ENCODE measurements around the gene ADAMTS8. TPM values are rescaled to one million over a fixed set of nuclear protein-coding genes. Genes with fewer than 3 reads are reported as not detected.

Gene ADAMTS8
- total RNA-seq, 2 donors from 2014 or later = not detected

DNA sequence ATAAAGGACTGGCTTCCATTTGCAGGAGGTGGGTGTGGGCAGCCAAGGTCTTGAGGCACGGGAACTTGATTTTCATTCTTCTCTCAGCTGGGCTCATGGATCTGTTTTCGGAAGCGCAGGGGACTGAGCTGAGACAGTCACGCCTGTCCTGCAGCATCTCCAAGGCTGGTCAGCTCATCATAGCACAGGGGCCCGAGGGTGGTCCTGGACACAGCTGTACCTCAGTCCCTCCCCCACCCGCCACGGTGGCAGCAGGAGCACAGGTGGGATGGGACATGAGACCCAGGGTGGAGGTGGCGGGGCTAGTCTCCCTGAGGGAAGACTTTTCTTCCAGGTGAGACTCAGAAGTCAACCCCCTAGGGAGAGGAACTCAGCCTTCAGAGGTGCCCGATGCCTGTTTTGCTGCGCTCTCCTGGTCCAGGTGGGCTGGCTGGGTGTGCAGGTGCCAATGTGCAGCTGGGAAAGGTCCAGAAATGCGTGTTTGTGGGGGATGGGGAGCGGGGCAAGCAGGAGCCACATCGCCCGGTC lies 3.7 kb downstream of the ADAMTS8 start:
- H3K36me3 Mint-ChIP-seq = no peaks in the 10 kb centered on the region

DNA sequence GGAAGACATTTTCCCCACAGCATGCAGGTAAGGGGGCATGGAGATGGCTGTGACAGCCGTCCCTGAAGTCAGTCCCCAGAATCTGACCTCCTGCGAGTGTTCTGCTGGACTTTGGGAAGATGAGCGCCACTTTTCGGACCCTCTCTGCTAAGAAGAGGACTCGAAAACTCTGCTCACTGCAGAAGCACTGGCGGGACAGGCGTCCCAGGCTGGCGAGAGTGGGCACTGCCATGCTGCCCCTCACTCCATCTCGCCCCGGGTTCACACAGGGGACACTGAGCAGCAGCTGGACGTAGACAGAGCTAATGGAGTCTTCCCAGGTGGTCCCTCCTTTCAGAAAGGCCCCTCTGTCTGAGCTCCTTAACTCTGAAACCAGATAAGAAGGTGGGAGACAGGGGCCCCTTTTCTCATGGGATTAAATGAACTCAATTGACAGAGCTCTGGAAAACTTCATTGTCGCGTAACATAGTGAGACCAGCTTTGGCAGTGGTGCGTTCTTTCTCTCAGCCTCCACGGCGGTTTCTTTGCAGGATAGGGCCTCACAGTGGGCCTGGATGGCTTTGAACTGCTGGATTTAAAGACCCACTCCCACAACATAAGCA lies 4.8 kb downstream of the ADAMTS8 start:
- H3K27ac Mint-ChIP-seq = no peak overlapping the region
- H3K36me3 Mint-ChIP-seq = no peaks in the 10 kb centered on the region
- ATAC-seq = no peak
- peaks cover 6 to 7% of the 10 kb centered on the region in 2 donors for H3K4me1 Mint-ChIP-seq (ENCODE audit: low read depth in 2 of 2)
- no peak overlapping the region for H3K4me3 Mint-ChIP-seq
- no peaks in the 10 kb centered on the region for H3K9me3 Mint-ChIP-seq
- H3K27me3 Mint-ChIP-seq = peaks cover 23 to 25% of the 10 kb centered on the region in 2 donors
- no peak for DNase-seq (ENCODE audit: low spot score)

More for the DNA sequence above, 3.7 kb downstream of the ADAMTS8 start:
- DNase-seq (ENCODE audit: low spot score) (no peak), ATAC-seq (no peak)
- H3K27me3 Mint-ChIP-seq = peaks cover 29 to 33% of the 10 kb centered on the region in 2 donors
- H3K9me3 Mint-ChIP-seq = no peaks in the 10 kb centered on the region
- peaks cover 11 to 12% of the 10 kb centered on the region in 2 donors for H3K4me1 Mint-ChIP-seq (ENCODE audit: low read depth in 2 of 2)
- no peak overlapping the region for H3K27ac Mint-ChIP-seq
- no peak overlapping the region for H3K4me3 Mint-ChIP-seq

DNA sequence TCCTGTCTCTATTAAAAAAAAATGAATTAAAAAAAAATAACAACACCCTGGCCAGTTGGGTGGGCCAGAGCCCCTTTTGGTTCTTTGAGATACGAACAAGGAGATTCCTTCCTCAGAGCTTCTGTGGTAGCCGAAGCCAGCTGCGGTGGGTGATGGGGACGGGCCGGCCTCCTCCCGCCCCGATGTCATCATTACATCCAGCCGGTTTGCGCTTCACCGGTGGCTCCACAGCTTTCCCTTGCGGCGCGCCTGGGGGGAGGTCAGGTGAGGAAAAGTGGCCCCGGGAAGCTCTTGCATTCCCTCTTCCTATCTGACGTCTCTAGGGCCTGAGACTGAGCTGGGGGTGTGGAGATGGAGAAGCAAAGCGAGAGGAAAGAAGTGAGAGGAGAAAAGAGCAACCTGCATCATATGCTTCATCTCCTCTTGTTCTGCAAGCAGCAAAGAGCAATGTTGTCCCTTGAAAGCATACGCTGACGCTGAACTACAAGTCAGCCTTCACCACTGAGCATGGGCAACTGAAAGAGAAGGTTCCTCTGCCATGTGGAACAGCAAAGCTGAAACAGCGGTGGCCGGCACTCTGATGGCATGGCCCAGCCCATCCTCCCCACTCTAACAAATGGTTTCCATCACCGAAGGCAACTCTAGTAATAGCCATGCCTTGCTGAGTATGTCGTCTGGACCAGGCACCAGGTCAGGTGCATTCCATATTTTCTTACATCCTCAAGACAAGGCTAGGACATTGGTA lies 6.0 kb downstream of the ADAMTS8 start:
- Mint-ChIP-seq H3K36me3 (no peaks in the 10 kb centered on the region), H3K27ac (no peak overlapping the region), H3K4me1 (ENCODE audit: low read depth in 2 of 2) (peaks cover 4 to 5% of the 10 kb centered on the region in 2 donors), H3K9me3 (no peaks in the 10 kb centered on the region), H3K4me3 (no peak overlapping the region), H3K27me3 (peaks cover 19 to 23% of the 10 kb centered on the region in 2 donors)
- DNase-seq (ENCODE audit: low spot score) (no peak), ATAC-seq (no peak)

DNA sequence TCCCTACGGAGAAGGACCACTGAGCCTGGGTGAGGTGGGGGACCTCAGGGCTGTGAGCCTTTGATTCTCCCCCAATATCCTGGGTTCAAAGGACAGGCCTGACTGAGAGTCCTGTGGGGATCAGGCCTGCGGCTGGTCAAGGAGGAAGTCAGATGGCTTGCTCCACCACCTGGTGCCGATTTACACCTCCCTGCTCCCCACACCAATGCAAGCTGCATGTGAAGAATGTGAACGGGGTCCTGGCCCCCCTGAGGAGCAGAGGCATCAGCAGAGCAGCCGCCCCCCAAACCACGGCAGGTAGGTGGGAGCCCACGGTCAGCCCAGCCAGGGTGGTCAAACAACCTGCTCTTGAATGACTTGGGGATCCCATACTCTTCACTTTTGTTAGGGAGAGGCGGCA lies 6.7 kb downstream of the ADAMTS8 start:
- Mint-ChIP-seq H3K9me3 (no peaks in the 10 kb centered on the region), H3K27me3 (peaks cover 13 to 16% of the 10 kb centered on the region in 2 donors), H3K27ac (no peak overlapping the region), H3K4me1 (ENCODE audit: low read depth in 2 of 2) (no peaks in the 10 kb centered on the region), H3K36me3 (no peaks in the 10 kb centered on the region), H3K4me3 (no peak overlapping the region)
- ATAC-seq (no peak), DNase-seq (ENCODE audit: low spot score) (no peak)

DNA sequence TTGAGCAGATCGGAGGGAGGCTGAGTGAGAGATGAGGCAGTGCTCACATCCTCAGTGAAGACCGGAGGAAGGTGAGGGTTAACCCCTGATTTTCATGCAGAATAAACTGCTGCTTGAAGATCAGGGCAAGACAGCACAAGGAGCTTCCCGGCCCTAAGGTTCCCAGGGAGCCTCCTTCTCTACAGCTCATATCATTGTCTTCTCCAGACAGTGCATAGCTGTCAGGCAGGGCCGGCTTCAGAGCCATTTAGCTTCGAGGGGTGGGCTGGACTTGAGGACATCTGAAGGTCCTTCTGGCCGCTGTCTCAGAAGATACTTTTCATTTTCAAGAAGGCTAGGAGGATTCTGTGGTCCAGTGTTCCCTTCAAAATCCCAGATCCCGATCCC lies 7.2 kb downstream of the ADAMTS8 start:
- Mint-ChIP-seq H3K27me3 (peaks cover 11 to 16% of the 10 kb centered on the region in 2 donors), H3K9me3 (no peaks in the 10 kb centered on the region), H3K4me3 (no peak overlapping the region), H3K27ac (no peak overlapping the region), H3K36me3 (no peaks in the 10 kb centered on the region), H3K4me1 (ENCODE audit: low read depth in 2 of 2) (no peaks in the 10 kb centered on the region)
- ATAC-seq (no peak), DNase-seq (ENCODE audit: low spot score) (no peak)

DNA sequence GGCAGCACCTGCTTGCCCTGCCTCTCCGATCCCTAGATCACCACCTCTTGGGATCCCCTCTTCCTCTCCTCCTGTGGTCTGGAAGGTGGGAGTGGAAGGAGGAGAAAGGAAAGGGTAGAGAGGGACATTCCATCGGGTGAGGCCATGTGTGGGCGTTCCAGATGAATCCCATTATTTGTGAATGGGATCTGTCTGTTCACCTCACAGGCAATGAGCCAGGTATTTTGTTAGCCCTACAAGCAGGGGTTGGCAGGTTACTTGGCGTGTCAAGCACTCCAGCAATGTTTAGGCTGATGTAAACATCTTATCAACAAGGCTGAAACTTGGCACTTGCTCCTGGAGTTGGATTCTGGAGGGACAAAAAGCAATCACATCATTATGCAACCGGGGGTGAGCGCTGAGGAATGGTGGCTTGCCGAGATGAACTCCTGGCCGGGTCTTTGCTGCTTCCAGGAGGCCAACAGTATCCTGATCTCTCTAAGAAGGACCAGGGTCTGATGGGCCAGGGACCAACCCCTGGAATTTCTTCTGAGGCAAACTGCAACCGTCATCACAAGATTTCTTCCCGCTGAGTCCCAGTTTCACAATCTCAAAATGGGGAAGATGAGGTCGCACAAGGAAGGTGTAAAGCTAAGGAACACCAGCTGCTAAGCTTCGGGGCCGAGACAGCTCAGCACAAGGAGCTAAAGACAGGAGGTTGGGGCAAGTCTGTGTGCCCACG lies 7.8 kb downstream of the ADAMTS8 start:
- no peaks in the 10 kb centered on the region for H3K9me3 Mint-ChIP-seq
- H3K27me3 Mint-ChIP-seq = peaks cover 11 to 16% of the 10 kb centered on the region in 2 donors
- no peak overlapping the region for H3K27ac Mint-ChIP-seq
- H3K4me1 Mint-ChIP-seq (ENCODE audit: low read depth in 2 of 2) = no peaks in the 10 kb centered on the region
- ATAC-seq (no peak), DNase-seq (ENCODE audit: low spot score) (peak; percentile 18)
- H3K36me3 Mint-ChIP-seq = no peaks in the 10 kb centered on the region
- H3K4me3 Mint-ChIP-seq = no peak overlapping the region

DNA sequence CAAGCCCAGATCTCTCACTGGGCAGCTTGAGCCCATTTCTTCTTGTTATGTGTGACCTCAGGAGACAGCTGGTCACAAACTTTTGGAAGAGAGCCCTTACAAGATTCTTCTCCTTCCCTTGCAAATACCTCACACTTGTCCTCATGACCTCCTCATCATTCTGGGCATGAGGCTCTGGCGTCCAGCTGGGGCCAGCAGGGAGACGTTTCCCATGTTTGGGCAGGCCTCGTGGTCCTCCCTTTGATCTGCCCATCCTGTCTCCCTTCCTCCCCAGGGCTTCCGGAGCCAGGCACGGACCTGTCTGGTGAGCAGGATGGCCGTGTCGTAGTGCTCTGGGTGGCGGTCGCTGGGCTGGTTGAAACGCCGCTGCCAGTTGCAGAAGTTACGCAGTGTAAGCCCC lies 9.7 kb downstream of the ADAMTS8 start:
- H3K27ac Mint-ChIP-seq = no peak overlapping the region
- H3K36me3 Mint-ChIP-seq = no peaks in the 10 kb centered on the region
- H3K4me3 Mint-ChIP-seq = no peak overlapping the region

DNA sequence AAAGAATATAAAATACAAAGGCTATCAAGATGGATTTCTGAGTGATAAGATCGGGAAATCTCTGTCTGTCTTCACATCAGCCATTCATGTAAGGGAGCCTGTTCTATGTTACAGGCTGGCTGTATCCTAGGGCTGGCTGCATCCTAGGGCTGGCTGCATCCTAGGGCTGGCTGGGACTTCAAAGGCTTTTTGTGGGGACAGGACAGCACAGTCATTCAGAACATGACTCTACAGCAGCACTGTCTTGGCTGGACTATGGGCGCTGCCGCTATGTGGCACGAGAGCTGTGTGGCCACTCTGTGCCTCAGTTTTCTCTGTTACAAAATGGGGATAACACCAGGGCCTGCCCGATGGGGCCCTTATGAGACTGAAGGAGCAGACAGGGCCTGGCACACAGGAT lies 10.2 kb downstream of the ADAMTS8 start:
- peaks cover 0 to 12% of the 10 kb centered on the region in 2 donors for H3K27me3 Mint-ChIP-seq
- no peak for DNase-seq (ENCODE audit: low spot score)
- no peaks in the 10 kb centered on the region for H3K9me3 Mint-ChIP-seq
- no peak overlapping the region for H3K27ac Mint-ChIP-seq
- no peaks in the 10 kb centered on the region for H3K4me1 Mint-ChIP-seq (ENCODE audit: low read depth in 2 of 2)
- no peaks in the 10 kb centered on the region for H3K36me3 Mint-ChIP-seq
- no peak overlapping the region for H3K4me3 Mint-ChIP-seq
- no peak for ATAC-seq

More for the DNA sequence above, 9.7 kb downstream of the ADAMTS8 start:
- no peaks in the 10 kb centered on the region for H3K9me3 Mint-ChIP-seq
- no peak for ATAC-seq
- H3K4me1 Mint-ChIP-seq (ENCODE audit: low read depth in 2 of 2) = no peaks in the 10 kb centered on the region
- peaks cover 0 to 12% of the 10 kb centered on the region in 2 donors for H3K27me3 Mint-ChIP-seq
- no peak for DNase-seq (ENCODE audit: low spot score)

DNA sequence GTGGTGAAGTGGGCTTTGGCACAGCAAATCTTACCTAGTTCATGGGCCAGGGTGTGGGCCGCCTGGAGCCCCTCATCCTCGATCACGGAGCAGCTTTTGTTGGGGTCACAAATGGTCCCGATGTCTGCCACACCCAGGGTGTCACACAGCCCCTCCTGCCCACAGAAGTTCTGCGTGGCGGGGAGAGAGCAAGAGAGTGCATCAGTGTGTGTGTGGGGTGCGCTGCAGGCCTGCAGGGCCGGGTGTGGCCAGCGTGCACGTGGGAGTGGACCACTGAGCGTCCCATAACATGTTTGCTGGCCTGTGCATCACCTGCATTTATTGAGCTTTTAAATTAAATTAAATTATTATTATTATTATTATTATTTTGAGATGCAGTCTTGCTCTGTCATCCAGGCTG lies 11.5 kb downstream of the ADAMTS8 start:
- Mint-ChIP-seq H3K27ac (no peak overlapping the region), H3K4me3 (no peak overlapping the region), H3K27me3 (peaks cover 0 to 8% of the 10 kb centered on the region in 2 donors), H3K9me3 (no peaks in the 10 kb centered on the region), H3K36me3 (no peaks in the 10 kb centered on the region), H3K4me1 (ENCODE audit: low read depth in 2 of 2) (no peaks in the 10 kb centered on the region)
- DNase-seq (ENCODE audit: low spot score) (no peak), ATAC-seq (no peak)

DNA sequence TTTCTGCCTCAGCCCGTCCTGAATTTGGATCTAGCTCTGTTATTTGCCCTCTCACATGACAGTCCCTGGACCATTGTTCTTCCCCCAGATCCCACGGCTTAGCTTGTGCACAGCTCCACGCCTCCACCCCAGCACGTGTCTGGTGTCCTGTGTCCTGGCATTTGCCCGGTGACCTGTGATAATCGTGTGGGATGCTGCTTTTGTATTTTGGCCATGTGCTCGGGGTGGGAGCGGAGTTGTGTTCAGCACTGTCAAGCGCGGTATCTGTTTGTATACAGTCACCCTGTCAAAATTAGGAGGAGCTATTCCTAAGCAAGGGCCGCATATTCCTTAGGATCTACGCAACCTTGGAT lies 11.9 kb downstream of the ADAMTS8 start:
- Mint-ChIP-seq H3K4me3 (no peak overlapping the region), H3K36me3 (no peaks in the 10 kb centered on the region), H3K4me1 (ENCODE audit: low read depth in 2 of 2) (no peaks in the 10 kb centered on the region), H3K27me3 (peaks cover 2 to 8% of the 10 kb centered on the region in 2 donors), H3K9me3 (no peaks in the 10 kb centered on the region), H3K27ac (no peak overlapping the region)
- ATAC-seq (no peak), DNase-seq (ENCODE audit: low spot score) (no peak)

DNA sequence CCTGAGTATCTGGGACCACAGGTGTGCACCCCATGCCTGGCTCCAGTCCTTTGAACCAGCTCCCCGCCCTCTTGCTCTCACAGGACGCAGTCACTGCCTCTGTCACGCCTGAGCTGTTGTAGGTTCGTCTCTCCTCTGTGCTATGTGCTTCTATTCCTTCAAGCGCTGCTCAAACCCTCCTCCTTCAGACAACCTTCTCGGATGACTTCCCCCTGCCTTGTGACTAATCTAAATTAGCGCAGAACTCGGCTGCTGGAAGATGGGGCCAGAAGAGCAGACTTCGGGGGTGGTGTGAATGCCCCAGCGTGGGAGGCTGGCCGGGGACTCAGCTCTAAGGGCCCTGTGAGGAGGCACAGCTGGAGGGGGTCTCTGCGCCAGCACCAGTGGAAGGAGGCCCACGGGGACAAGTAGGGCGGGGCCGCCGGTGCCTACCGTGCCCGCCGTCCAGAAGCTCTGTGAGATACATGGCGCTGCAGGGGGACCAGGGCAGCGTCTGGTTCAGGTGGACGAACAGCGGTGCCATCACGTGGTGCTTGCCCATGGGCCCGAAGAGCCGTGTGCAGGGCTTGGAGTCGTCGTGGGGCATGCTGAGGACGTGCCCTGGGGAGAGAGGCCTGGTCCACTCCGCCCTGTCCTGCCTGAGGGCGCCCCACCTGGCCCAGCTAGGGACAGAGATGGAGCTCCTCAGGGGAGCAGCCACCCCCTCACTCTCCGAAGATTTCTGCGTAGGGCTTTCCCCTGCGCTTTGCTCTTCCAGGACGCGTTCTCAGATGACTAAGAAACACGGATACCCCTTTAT lies 12.5 kb downstream of the ADAMTS8 start:
- ATAC-seq (no peak), DNase-seq (ENCODE audit: low spot score) (no peak)
- H3K9me3 Mint-ChIP-seq = no peaks in the 10 kb centered on the region
- H3K36me3 Mint-ChIP-seq = no peaks in the 10 kb centered on the region
- no peak overlapping the region for H3K4me3 Mint-ChIP-seq
- H3K27me3 Mint-ChIP-seq = peaks cover 7 to 8% of the 10 kb centered on the region in 2 donors
- H3K4me1 Mint-ChIP-seq (ENCODE audit: low read depth in 2 of 2) = no peaks in the 10 kb centered on the region
- no peak overlapping the region for H3K27ac Mint-ChIP-seq

DNA sequence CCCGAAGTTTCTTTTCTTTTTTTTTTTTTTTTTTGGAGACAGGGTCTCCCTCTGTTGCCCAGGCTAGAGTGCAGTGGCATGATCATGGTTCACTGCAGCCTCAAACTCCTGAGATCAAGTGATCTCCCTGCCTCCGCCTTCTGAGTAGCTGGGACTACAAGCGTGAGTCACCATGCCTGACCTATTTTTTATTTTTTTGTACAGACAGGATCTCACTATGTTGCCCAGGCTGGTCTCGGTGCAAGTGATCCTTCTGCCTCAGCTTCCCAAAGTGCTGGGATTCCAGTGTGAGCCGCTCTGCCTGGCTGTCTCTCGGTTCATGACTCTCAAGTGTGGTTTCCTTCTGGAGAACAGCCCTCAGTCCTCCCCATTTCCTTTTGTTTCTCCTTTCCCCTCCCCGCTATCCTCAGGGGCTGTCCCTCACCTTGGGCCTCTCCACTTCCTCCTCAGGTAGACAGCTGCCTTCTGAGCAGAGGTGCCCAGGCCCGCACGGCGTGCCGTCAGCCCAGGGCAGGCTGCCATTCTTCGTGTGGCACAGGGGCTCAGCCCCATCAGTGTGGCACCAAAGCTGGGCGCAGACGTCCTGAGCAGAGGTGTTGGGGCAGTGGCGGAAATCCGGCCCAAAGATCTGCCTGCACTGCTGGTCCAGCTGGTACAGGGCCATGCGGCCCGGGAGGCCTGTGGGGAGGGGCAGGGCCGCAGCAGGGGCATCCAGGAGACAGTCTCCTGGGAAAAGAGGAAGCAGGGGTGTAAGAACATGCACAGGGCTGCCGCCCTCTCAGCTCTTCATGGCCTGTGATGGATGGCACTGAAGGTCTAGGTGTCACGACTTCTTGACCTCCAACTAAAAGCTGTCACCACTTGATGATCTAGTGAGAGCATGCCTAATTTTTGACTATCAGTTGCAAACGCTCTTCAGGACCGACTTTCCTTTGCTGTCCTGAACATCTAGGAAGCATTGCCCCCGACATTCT lies 14.0 kb downstream of the ADAMTS8 start:
- Mint-ChIP-seq H3K27me3 (peaks cover 11 to 18% of the 10 kb centered on the region in 2 donors), H3K36me3 (no peaks in the 10 kb centered on the region), H3K4me1 (ENCODE audit: low read depth in 2 of 2) (no peaks in the 10 kb centered on the region), H3K9me3 (no peaks in the 10 kb centered on the region), H3K4me3 (no peak overlapping the region), H3K27ac (no peak overlapping the region)
- no peak for ATAC-seq
- no peak for DNase-seq (ENCODE audit: low spot score)

Measured in natural killer cell treated with Interleukin-12 subunit alpha and Interleukin-12 subunit beta and Interleukin-15 and Interleukin-18, amount 100 ng/mL, for 72 hours (primary cell).